ENCODE data around the gene PSMD13.
A peak's percentile ranks its signal among the peaks of the same experiment; 100 is the strongest.
"Not testable (repeated sequence)": the region's sequence is repeated elsewhere in the genome, so short reads cannot be mapped to it uniquely, and the experiment has no call there.

PSMD13 gene

GRCh38 chr11:236774-237767 is at the start of gene PSMD13:
Gene PSMD13 (plus strand): TSS chr11:236976. CDS start chr11:237050, 74 bp downstream.
- peak; percentile 61 for DNase-seq (ENCODE audit: low read depth)

DNA sequence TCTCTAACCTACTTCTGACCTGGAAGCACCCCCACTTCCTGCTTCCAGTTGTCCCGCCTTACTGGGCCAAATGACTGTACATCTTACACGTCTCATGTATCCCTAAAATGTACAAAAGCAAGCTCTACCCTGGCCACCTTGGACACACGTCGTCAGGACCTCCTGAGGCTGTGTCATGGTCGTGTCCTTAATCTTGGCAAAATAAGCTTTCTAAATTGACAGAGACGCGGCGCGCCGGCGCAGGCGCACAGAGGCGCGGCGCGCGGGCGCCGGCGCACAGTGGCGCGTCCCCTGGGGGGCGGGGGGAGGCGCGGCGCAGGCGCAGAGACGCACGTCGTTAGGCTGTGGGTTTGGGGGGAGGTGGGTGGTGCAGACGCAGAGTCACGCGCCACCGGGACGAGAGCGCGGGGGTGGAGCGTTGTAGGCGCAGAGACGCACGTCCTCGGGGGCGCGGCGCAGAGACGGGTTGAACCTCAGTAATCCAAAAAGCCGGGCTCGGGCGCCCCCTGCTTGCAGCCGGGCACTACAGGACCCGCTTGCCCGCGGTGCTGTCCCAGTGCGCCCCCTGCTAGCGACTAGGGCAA is 47.5 kb upstream of the PSMD13 start:
- DNase-seq (ENCODE audit: low read depth) = not testable (repeated sequence)

DNA sequence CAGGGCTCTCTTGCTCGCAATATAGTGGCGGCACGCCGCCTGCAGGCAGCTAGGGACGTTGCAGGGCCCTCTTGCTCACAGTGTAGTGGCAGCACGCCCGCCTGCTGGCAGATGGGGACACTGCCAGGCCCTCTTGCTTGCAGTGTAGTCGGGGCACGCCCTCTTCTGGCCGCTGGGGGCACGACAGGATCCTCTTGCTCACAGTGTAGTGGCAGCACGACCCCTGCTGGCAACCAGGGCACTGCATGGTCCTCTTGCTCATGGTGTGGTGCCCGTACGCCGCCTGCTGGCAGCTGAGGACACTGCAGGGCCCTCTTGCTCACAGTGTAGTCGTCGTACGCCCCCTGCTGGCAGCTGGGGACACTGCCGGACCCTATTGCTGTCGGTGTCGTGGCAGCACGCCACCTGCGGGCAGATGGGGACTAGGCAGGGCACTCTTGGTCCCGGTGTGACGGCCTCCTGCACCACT is 46.9 kb upstream of the PSMD13 start:
- not testable (repeated sequence) for DNase-seq (ENCODE audit: low read depth)

DNA sequence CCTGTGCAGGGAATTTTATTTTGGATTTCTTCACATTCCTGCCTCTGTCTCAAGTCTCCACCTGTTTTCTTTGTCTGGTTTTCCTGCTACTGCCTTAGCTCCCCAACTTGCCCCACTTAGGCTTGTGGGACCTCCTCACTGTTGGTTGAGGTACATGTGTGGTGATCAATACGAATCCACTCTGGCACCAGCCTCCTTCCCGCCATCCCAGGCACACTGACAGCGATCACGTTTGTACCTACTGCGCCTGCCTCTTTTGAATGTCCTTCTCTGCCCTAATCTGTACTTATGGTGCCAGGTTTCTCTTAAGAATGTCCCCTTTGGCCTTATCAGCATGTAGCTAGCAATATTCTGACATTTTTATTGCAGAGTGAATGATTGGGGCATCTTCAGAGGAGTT is 46.2 kb upstream of the PSMD13 start:
- not testable (repeated sequence) for DNase-seq (ENCODE audit: low read depth)

DNA sequence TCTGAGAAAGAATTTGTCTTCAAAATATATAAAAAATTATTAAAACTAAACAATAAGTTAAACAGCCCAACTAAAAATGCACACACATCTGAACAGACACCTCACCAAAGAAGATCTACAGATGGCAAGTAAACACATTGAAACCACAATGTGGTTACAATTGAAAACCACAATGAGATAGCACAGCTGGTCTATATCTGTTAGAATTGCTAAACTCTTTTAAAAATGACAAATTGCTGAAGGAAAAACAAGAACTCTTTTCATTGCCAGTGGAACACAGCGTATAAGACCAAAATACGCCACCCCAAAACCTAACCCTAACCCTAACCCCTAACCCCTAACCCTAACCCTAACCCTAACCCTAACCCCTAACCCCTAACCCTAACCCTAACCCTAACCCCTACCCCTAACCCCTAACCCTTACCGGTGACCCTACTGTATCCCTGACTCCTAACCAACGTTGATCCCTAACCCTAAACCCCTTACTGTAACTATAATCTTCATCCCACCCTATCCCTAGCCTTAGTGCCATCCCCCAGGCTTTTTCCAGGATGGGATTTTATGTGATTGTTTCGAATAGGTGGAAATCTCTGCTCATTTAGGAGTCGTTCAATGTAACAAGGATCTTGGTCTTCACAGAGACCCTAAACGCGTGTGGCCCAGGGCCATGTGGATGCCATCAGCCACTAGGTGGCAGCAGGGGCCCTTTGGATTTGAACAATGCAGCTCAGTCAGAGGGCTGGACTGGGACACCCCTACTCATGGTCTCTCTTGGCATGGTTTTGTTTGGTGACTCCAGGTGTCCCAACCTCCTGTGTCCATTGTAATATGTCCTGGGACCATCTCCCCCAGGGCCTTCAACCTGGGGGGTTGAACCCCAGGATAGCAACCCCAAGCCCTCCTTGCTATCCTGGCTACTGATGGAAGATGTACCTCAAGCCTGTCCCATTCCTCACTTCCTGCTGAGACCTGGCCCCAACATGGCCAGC is 45.0 kb upstream of the PSMD13 start:
- not testable (repeated sequence) for DNase-seq (ENCODE audit: low read depth)

DNA sequence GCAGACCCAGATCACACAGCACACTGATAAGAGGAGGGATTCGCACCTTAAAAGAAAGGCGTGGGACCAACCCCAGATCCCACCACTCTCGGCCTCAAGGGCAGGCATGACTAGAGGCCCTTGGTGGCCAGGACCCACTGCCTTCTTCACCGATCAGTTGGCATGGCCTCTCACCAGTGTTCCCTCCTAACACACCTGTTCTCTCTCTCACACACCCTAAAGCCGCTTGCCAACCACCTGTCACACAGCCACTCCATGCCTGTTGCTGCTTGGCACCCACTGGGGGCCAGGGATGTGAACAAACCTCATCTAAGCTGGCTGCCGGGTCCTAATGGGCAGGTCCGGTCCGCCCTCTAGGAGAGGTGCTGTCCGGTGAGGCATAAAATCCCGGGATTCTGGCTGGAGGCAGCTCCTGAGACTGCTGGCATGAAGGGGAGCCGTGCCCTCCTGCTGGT is 44.1 kb upstream of the PSMD13 start, which contains the start of gene SCGB1C1:
Gene SCGB1C1 (plus strand): TSS at position 405 of the 455 bp plus-strand sequence. CDS start 22 bp downstream, at position 427.
- DNase-seq (ENCODE audit: low read depth) = not testable (repeated sequence)

- DNase-seq (ENCODE audit: low read depth) = not testable (repeated sequence)
These were observed 43.3 kb upstream of the PSMD13 start for GRCh38 chr11:193481-193880.

GRCh38 chr11:196786-197731 is 39.7 kb upstream of the PSMD13 start:
- no peak for DNase-seq (ENCODE audit: low read depth)

GRCh38 chr11:197741-198235 is 39.0 kb upstream of the PSMD13 start:
- DNase-seq (ENCODE audit: low read depth) = no peak

DNA sequence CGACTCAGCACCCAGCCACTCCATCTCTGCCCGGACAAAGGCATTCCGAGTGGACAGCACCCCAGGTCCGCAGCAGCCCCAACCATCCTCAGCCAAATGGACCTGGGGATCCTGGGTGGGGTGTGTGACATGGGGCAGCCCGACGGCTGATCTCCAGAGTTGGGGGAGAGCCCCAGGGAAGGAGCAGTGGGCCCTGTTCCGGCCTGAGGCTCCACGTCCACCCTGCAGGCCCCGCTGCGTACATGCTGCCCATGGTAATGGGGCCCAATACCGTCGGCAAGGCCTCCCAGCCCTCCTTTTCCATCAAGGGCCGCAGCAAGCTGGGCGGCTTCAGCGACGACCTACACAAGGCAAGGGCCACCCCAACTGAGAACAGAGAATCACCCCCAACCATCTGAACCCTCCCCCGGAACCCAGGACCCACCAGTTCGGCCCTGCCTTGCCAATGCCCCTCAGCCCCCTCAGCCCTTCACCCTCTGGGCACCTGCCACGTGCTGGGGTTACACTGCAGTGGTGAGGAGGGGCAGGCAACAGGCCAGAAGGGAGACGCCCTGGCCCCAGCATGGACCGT is 38.5 kb upstream of the PSMD13 start:
- DNase-seq (ENCODE audit: low read depth) = no peak

GRCh38 chr11:199004-199581 is 37.7 kb upstream of the PSMD13 start:
- DNase-seq (ENCODE audit: low read depth) = no peak

DNA sequence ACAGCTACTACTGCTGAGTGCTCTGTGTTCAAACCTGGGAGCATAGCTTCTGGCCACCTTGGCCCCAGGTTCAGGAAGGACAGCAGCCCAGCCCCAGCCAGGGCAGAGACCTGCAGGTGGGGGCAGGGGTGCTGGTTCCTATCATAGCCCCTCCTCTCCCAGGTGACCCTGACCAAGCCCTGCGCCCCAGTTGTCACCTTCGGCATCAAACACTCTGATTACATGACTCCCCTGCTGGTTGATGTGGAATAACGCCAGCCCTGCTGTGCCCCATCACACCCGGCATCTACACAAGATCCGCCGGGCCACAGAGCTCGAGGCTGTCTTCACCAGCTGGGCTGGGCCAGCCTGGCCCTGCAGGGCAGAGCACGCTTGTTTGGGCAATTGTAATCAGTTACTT is 37.0 kb upstream of the PSMD13 start:
- DNase-seq (ENCODE audit: low read depth) = no peak

DNA sequence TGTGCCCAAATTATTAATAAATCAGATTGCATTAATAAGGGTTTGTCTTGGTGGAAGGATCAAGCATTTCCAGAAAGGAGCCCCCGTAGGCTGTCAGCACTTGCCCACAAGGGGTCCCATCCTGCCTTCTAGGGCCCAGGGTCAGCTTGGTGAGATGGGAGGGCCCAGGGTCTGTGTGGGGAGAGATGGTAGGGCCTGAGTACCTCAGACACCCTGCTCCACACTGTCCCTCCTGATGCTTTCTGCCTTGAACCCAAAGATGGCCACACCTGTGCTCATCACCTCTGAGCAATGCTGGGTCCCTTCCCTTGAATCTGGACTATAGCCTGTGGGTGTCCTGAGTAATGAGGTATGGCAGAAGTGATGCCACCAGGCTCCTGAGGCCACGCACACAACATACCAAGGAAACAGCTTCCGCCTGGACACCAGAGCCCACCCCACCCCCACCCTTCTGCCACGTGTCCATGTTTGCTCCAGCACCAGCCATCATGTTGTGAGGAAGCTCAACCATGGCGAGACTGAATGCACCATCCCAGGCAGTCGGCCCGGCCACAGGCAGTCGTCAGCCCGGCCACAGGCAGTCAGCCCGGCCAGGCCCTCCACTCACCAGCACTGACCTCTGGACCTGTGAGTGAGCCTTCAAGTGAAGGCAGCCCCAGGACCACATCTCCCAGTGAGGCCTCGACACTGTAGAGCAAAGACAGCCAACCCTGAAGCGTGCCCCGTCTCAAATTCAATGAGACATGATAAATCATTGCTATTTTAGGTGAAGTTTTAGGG is 36.4 kb upstream of the PSMD13 start:
- DNase-seq (ENCODE audit: low read depth) = no peak

GRCh38 chr11:201966-202365 is 34.8 kb upstream of the PSMD13 start:
- no peak for DNase-seq (ENCODE audit: low read depth)

DNA sequence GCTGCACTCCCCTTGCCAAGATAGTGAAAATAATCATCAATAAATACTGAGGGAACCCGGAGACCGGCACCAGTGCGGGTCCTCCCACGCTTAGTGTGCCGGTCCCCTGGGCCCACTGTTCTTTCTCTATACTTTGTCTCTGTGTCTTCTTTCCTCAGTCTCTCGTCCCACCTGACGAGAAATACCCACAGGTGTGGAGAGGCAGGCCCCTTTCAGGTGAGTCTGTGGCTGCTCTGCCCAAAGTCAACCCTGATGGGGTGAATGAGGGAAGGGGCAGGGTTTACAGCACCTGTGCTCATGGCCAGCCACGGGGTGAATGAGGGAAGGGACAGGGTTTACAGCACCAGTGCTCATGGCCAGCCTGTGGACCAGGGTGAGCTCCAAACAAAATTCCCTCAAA is 34.3 kb upstream of the PSMD13 start:
- no peak for DNase-seq (ENCODE audit: low read depth)

GRCh38 chr11:203056-203944 is 33.5 kb upstream of the PSMD13 start:
- DNase-seq (ENCODE audit: low read depth) = no peak

DNA sequence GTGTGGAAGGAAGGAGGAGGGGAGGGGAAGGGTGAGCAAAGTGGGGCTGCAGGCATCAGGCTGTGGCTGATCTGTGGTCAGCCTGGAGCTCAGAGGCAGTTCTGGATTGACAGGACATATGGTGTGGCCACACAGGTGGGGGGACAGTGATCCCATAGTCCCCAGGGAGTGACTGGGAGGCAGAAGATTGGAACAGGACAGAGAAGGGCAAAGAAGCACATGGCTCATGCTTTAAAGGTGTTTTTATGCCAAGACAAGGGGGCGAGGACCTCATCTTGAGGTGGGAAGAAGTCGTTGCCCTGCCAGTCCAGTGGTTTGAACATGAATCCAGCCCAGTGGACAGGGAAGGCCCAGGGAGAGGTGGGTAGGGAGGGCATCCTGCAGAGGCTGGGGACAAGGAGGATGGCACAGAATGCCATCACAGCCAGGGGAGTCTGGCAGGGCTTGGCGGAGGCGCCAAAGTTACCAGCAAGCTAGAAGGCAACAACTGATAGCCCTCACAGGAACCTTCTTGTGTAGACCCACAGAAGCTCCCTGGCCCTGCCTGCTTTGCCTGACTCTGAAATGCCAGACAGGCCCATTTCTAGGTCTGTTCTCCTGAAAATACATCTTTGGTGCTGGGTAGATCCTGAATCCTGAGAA is 32.7 kb upstream of the PSMD13 start:
- no peak for DNase-seq (ENCODE audit: low read depth)

All from fibroblast of the conjunctiva (primary cell).